Ovary (tissue), 3 donors: ENCODE measurements around the gene FAM177B.

Experiments used
- CTCF ChIP-seq, 3 donors: fragments of 450-650 bp in 2 of 3; fragments of 200-600 bp in 1 of 3; IDR thresholded peaks; one replicate each; pipeline versions ENCODE4 v1.5.1 to v1.8.0; 2016 to 2022; ENCODE audit warnings: antibody characterized with exemption in 3 of 3, mild to moderate bottlenecking in 1 of 3
- POLR2A ChIP-seq: fragments of 450-650 bp; IDR thresholded peaks from one replicate; pipeline ENCODE4 v1.6.1; 2017; ENCODE audit warnings: antibody characterized with exemption, mild to moderate bottlenecking, moderate library complexity
- donor health status: DM: no; HTN: no; CAD: no.

DNA sequence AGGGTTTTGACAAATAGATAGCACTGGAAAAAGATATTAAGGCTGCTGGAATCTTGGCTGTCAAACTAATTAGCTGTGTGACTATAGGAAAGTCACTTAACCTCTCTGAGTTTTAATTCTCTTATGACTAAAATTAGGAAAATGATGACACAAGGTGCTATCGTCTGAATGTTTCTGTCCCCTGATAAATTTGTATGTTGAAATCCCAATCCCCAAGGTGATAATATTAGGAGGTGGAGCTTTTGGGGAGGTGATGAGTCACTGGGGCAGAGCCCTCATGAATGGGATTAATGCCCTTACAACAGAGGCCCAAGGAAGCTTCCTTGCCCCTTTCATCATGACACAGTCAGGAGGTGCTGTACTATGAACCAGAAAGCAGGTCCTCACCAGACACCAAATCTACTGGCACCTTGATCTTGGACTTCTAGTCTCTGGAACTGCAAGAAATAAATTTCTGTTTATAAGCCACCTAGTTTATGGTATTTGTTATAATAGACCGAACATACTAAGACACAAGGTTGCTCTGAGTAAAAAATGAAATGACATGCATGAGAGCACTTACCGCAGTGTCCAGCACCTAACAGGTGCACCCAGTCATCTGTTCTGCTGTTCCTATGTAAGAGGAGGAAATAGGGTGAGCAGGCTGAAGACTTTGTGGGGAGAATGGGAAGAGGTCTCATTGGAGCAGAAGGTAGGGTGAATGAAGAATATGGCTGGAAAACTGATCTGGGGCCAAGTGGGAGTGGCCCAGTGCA, 51.6 kb downstream of the FAM177B start:
- TF ChIP-seq CTCF (IDR thresholded peaks at IDR 0.05) (no peak), POLR2A (no peak)
